Measurements from ENCODE around the gene AKAP11.

The AKAP11 gene

GRCh38 chr13:42364613-42365000 is 92.7 kb downstream of the AKAP11 start:
- Histone ChIP-seq H3K27ac (no peak overlapping the region), H4K20me1 (ENCODE audit: insufficient read depth) (no peaks in the 10 kb centered on the region), H3K4me1 (ENCODE audit: low read depth, poor library complexity, severe bottlenecking) (no peaks in the 10 kb centered on the region), H3K4me2 (no peak overlapping the region), H2AFZ (ENCODE audit: low read depth) (no peak overlapping the region), H3K79me2 (ENCODE audit: insufficient read depth, low read depth) (no peaks in the 10 kb centered on the region), H3K9ac (no peak overlapping the region), H3K27me3 (ENCODE audit: insufficient read depth, low read depth) (no peaks in the 10 kb centered on the region), H3K36me3 (ENCODE audit: insufficient read depth) (no peaks in the 10 kb centered on the region), H3K4me3 (IDR thresholded peaks at IDR 0.05; ENCODE audit: insufficient read depth, low read depth, low read length) (no peak overlapping the region)
- TF ChIP-seq CTCF (conservative IDR thresholded peaks at IDR 0.05; ENCODE audit: low read depth, low read length) = no peak

- no peaks in the 10 kb centered on the region for H3K4me1 ChIP-seq (ENCODE audit: low read depth, poor library complexity, severe bottlenecking)
- no peak overlapping the region for H3K4me2 ChIP-seq
- H3K36me3 ChIP-seq (ENCODE audit: insufficient read depth) = no peaks in the 10 kb centered on the region
- no peaks in the 10 kb centered on the region for H4K20me1 ChIP-seq (ENCODE audit: insufficient read depth)
- no peak overlapping the region for H3K4me3 ChIP-seq (IDR thresholded peaks at IDR 0.05; ENCODE audit: insufficient read depth, low read depth, low read length)
- no peak overlapping the region for H3K9ac ChIP-seq
- H3K79me2 ChIP-seq (ENCODE audit: insufficient read depth, low read depth) = no peaks in the 10 kb centered on the region
- no peaks in the 10 kb centered on the region for H3K27me3 ChIP-seq (ENCODE audit: insufficient read depth, low read depth)
- H2AFZ ChIP-seq (ENCODE audit: low read depth) = no peak overlapping the region
- no peak overlapping the region for H3K27ac ChIP-seq
- no peak for TF ChIP-seq CTCF (conservative IDR thresholded peaks at IDR 0.05; ENCODE audit: low read depth, low read length)
These were observed 95.9 kb downstream of the AKAP11 start for GRCh38 chr13:42367831-42368230.

- Histone ChIP-seq H2AFZ (ENCODE audit: low read depth) (no peak overlapping the region), H4K20me1 (ENCODE audit: insufficient read depth) (no peaks in the 10 kb centered on the region)
These were observed 97.3 kb downstream of the AKAP11 start for GRCh38 chr13:42369071-42369797.

GRCh38 chr13:42370229-42370628 is 98.3 kb downstream of the AKAP11 start:
- Histone ChIP-seq H3K9ac (no peak overlapping the region), H3K79me2 (ENCODE audit: insufficient read depth, low read depth) (no peaks in the 10 kb centered on the region), H3K4me1 (ENCODE audit: low read depth, poor library complexity, severe bottlenecking) (no peaks in the 10 kb centered on the region), H3K4me3 (IDR thresholded peaks at IDR 0.05; ENCODE audit: insufficient read depth, low read depth, low read length) (no peak overlapping the region), H3K36me3 (ENCODE audit: insufficient read depth) (no peaks in the 10 kb centered on the region), H3K27me3 (ENCODE audit: insufficient read depth, low read depth) (no peaks in the 10 kb centered on the region), H3K27ac (no peak overlapping the region), H3K4me2 (no peak overlapping the region), H4K20me1 (ENCODE audit: insufficient read depth) (no peaks in the 10 kb centered on the region), H2AFZ (ENCODE audit: low read depth) (no peak overlapping the region)
- no peak for TF ChIP-seq CTCF (conservative IDR thresholded peaks at IDR 0.05; ENCODE audit: low read depth, low read length)

More at GRCh38 chr13:42369071-42369797, 97.3 kb downstream of the AKAP11 start:
- Histone ChIP-seq H3K4me2 (no peak overlapping the region), H3K79me2 (ENCODE audit: insufficient read depth, low read depth) (no peaks in the 10 kb centered on the region), H3K27me3 (ENCODE audit: insufficient read depth, low read depth) (no peaks in the 10 kb centered on the region), H3K27ac (no peak overlapping the region), H3K9ac (no peak overlapping the region), H3K4me3 (IDR thresholded peaks at IDR 0.05; ENCODE audit: insufficient read depth, low read depth, low read length) (no peak overlapping the region), H3K4me1 (ENCODE audit: low read depth, poor library complexity, severe bottlenecking) (no peaks in the 10 kb centered on the region), H3K36me3 (ENCODE audit: insufficient read depth) (no peaks in the 10 kb centered on the region)
- no peak for TF ChIP-seq CTCF (conservative IDR thresholded peaks at IDR 0.05; ENCODE audit: low read depth, low read length)

All from KMS-11 (cell line).